22Rv1 (cell line): ENCODE results near the gene NDUFS6.

Source experiments
- CTCF ChIP-seq: fragments of 450-650 bp; IDR thresholded peaks from 2 replicates; pipeline ENCODE4 v1.5.1; 2017; ENCODE audit warnings: mild to moderate bottlenecking
- ZFX ChIP-seq: fragments of 450-650 bp; IDR thresholded peaks from 2 replicates; pipeline ENCODE4 v1.6.1; 2017; ENCODE audit warnings: antibody characterized with exemption, borderline replicate concordance

GRCh38 chr5:1781107-1781506 lies 20.1 kb upstream of the NDUFS6 start:
- TF ChIP-seq CTCF: no peak
- no peak for TF ChIP-seq ZFX
